Suprapubic skin (tissue), 4 donors: ENCODE results near the gene DOK6. TPM values are rescaled to one million over a fixed set of nuclear protein-coding genes. Genes with fewer than 3 reads are reported as not detected.

Source experiments
- DNase-seq, 2 donors: peaks; one replicate each; pipeline ENCODE4 v3.0.0-alpha.2; 2019; ENCODE audit warnings: low spot score in 2 of 2
- H3K27ac ChIP-seq: fragments of 200-600 bp; sonication (generic); one replicate; pipeline ENCODE4 v1.5.1; 2019
- H3K27me3 ChIP-seq: fragments of 200-600 bp; sonication (generic); one replicate; pipeline ENCODE4 v1.5.1; 2019
- H3K36me3 ChIP-seq: fragments of 200-600 bp; sonication (generic); one replicate; pipeline ENCODE4 v1.5.1; 2019
- H3K4me1 ChIP-seq: fragments of 200-600 bp; sonication (generic); one replicate; pipeline ENCODE4 v1.5.1; 2019
- H3K4me3 ChIP-seq: fragments of 200-600 bp; sonication (generic); one replicate; pipeline ENCODE4 v1.5.1; 2019; ENCODE audit warnings: mild to moderate bottlenecking
- H3K9me3 ChIP-seq: fragments of 200-600 bp; sonication (generic); one replicate; pipeline ENCODE4 v1.5.1; 2019
- EP300 ChIP-seq: sonication (generic); formaldehyde crosslinking; IDR thresholded peaks from one replicate; pipeline ENCODE4 v1.6.1; 2017; ENCODE audit warnings: antibody characterized with exemption
- POLR2A ChIP-seq, 2 donors: fragments of 450-650 bp; IDR thresholded peaks; one replicate each; pipeline ENCODE4 v1.6.1; 2017; ENCODE audit warnings: antibody characterized with exemption in 2 of 2, mild to moderate bottlenecking in 2 of 2, moderate library complexity in 2 of 2
- POLR2AphosphoS5 ChIP-seq, 3 donors: sonication (generic); formaldehyde crosslinking; IDR thresholded peaks; one replicate each; pipeline ENCODE4 v1.6.1; 2017; ENCODE audit warnings: antibody characterized with exemption in 3 of 3
- WGBS: methylation state at CpG from one replicate; pipeline ENCODE4 v1.1.5; 2018; 5-methylcytosine and 5-hydroxymethylcytosine counted together
- total RNA-seq, 4 donors: library from RNA; depleted of rRNA; stranded (reverse); fragments of >200 nt; gene quantifications; one replicate each; pipeline ENCODE4 v1.1.0, GENCODE V29; 2016
- TF ChIP-seq, protein P1 (sequence below), 2 donors: fragments of 200-600 bp in 1 of 2; fragments of 450-650 bp in 1 of 2; sonication (generic) in 1 of 2; IDR thresholded peaks; one replicate each; pipeline ENCODE4 v1.5.1; 2016 to 2019; ENCODE audit warnings: antibody characterized with exemption in 2 of 2, mild to moderate bottlenecking in 1 of 2, moderate library complexity in 1 of 2

The DOK6 gene
- total RNA-seq, 4 donors from 2014 or later: 0.21 to 0.80 (median 0.42) TPM; not detected in 1

- Histone ChIP-seq H3K36me3 (no peaks in the 10 kb centered on the region), H3K9me3 (no peaks in the 10 kb centered on the region), H3K4me3 (no peak overlapping the region), H3K4me1 (no peaks in the 10 kb centered on the region), H3K27ac (no peak overlapping the region), H3K27me3 (no peaks in the 10 kb centered on the region)
- no peak for DNase-seq
- WGBS: 68% methylated on average over 5 of the region's 5 CpGs
- TF ChIP-seq, protein P1, sequence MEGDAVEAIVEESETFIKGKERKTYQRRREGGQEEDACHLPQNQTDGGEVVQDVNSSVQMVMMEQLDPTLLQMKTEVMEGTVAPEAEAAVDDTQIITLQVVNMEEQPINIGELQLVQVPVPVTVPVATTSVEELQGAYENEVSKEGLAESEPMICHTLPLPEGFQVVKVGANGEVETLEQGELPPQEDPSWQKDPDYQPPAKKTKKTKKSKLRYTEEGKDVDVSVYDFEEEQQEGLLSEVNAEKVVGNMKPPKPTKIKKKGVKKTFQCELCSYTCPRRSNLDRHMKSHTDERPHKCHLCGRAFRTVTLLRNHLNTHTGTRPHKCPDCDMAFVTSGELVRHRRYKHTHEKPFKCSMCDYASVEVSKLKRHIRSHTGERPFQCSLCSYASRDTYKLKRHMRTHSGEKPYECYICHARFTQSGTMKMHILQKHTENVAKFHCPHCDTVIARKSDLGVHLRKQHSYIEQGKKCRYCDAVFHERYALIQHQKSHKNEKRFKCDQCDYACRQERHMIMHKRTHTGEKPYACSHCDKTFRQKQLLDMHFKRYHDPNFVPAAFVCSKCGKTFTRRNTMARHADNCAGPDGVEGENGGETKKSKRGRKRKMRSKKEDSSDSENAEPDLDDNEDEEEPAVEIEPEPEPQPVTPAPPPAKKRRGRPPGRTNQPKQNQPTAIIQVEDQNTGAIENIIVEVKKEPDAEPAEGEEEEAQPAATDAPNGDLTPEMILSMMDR (IDR thresholded peaks at IDR 0.05): no peak
Observed at GRCh38 chr18:69597561-69597960, 196.9 kb downstream of the DOK6 start.

- WGBS: 77% methylated on average over 8 of the region's 8 CpGs
- Histone ChIP-seq H3K9me3 (no peaks in the 10 kb centered on the region), H3K4me3 (no peak overlapping the region)
Observed at GRCh38 chr18:69599377-69599776, 198.7 kb downstream of the DOK6 start.

DNA sequence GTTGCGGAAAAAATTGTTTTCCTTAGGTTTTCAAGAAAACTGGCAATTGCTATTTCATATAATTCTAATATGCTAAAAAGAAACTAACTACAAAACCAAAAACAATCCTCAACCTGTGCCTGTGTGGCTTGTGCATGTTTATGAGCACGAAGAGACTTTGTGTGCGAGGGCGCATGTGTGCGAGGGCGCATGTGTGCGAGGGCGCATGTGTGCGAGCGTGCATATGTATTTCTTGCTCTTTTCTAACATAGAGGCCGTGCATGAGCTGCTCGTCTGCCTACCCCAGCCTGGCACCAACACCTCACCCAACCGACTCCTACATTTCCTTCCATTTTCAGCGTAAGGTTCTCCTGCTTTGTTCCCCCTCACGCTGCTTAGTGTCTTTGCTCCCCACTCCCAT is 211.6 kb downstream of the DOK6 start:
- H3K27ac ChIP-seq: no peak overlapping the region
- H3K9me3 ChIP-seq: no peaks in the 10 kb centered on the region
- 91% methylated on average over 15 of the region's 15 CpGs for WGBS
- TF ChIP-seq POLR2AphosphoS5 (IDR thresholded peaks at IDR 0.05): no peak
- H3K4me3 ChIP-seq: no peak overlapping the region
- no peaks in the 10 kb centered on the region for H3K4me1 ChIP-seq
- no peak for DNase-seq
- no peaks in the 10 kb centered on the region for H3K27me3 ChIP-seq
- H3K36me3 ChIP-seq: no peaks in the 10 kb centered on the region

More at GRCh38 chr18:69599377-69599776, 198.7 kb downstream of the DOK6 start:
- no peak for DNase-seq
- no peaks in the 10 kb centered on the region for H3K27me3 ChIP-seq
- TF ChIP-seq, protein P1 (IDR thresholded peaks at IDR 0.05): no peak
- TF ChIP-seq POLR2AphosphoS5 (IDR thresholded peaks at IDR 0.05) (no peak), EP300 (no peak), POLR2A (IDR thresholded peaks at IDR 0.05) (no peak)
- no peaks in the 10 kb centered on the region for H3K36me3 ChIP-seq
- H3K27ac ChIP-seq: no peak overlapping the region
- no peaks in the 10 kb centered on the region for H3K4me1 ChIP-seq

DNA sequence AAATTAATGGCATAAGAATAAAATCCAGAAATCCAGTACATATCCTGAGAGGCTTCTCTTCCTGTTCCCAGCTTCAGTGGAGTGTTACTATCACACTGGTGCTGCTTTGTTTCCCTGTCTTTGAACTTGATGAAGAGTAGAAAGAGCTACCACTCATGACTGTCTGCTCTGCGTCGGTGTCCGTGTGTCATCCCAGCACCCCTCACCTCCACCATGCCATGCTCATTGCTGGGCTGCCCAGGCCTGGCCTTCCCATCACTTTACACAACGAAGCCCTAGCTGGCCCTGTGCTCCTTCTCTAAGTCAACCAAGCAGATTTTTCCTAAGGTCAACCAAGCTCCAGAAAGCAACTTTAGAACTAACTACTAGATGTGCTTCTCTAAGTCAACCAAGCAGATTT is 215.4 kb downstream of the DOK6 start:
- TF ChIP-seq, protein P1 (IDR thresholded peaks at IDR 0.05): no peak
- TF ChIP-seq EP300: no peak
- no peak for TF ChIP-seq POLR2A (IDR thresholded peaks at IDR 0.05)
- TF ChIP-seq POLR2AphosphoS5 (IDR thresholded peaks at IDR 0.05): no peak
- Histone ChIP-seq H3K27me3 (no peaks in the 10 kb centered on the region), H3K4me1 (no peaks in the 10 kb centered on the region), H3K9me3 (no peaks in the 10 kb centered on the region), H3K4me3 (no peak overlapping the region), H3K27ac (no peak overlapping the region), H3K36me3 (no peaks in the 10 kb centered on the region)
- DNase-seq: no peak
- WGBS: 86% methylated on average over 4 of the region's 4 CpGs

DNA sequence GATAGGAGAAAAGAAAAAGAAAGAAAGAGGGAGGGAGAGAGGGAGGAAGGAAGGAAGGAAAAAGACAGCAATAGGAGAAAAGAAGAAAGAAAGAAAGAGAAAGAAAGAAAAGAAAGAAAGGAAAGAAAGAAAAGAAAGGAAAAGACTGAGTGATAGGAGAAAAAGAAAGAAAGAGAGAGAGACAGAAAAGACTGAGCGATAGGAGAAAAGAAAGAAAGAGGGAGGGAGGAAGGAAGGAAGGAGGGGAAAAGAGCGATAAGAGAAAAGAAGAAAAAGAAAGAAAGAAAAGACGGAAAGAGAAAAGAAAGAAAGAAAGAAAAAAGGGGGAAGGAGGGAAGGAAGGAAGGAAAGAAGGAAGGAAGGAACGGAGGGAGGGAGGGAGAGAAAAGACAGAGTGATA is 216.7 kb downstream of the DOK6 start:
- H3K36me3 ChIP-seq: no peaks in the 10 kb centered on the region
- no peak overlapping the region for H3K4me3 ChIP-seq
- H3K4me1 ChIP-seq: no peaks in the 10 kb centered on the region
- H3K9me3 ChIP-seq: no peaks in the 10 kb centered on the region
- TF ChIP-seq, protein P1 (IDR thresholded peaks at IDR 0.05): no peak
- TF ChIP-seq POLR2AphosphoS5 (IDR thresholded peaks at IDR 0.05) (no peak), POLR2A (IDR thresholded peaks at IDR 0.05) (no peak), EP300 (no peak)
- no peaks in the 10 kb centered on the region for H3K27me3 ChIP-seq
- no peak overlapping the region for H3K27ac ChIP-seq
- no peak for DNase-seq
- 100% methylated on average over 4 of the region's 4 CpGs for WGBS

DNA sequence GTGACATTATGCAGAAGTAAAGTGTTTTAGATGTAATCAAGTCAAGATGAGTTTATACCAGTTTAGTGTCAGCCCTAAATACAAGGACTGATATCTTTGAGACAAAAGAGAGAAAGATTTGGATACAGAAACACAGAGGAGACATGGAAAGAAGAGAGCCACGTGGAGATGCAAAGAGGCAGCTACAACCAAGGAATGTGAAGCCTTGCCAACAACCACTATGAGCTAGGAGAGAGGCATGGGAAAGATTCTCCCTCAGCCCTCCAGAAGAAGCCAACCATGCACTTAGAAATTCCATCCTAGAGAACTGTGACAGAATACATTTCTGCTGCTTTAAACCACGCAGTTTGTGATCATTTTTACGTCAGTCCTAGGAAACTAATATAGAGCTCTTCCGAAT is 217.2 kb downstream of the DOK6 start:
- H3K4me1 ChIP-seq: no peaks in the 10 kb centered on the region
- no peak for DNase-seq

More for the DNA sequence above, 217.2 kb downstream of the DOK6 start:
- H3K9me3 ChIP-seq: no peaks in the 10 kb centered on the region
- H3K27ac ChIP-seq: no peak overlapping the region
- TF ChIP-seq, protein P1 (IDR thresholded peaks at IDR 0.05): no peak
- no peak for TF ChIP-seq POLR2A (IDR thresholded peaks at IDR 0.05)
- no peak for TF ChIP-seq POLR2AphosphoS5 (IDR thresholded peaks at IDR 0.05)
- TF ChIP-seq EP300: no peak
- WGBS: 86% methylated on average over 4 of the region's 4 CpGs
- H3K36me3 ChIP-seq: no peaks in the 10 kb centered on the region
- H3K27me3 ChIP-seq: no peaks in the 10 kb centered on the region
- H3K4me3 ChIP-seq: no peak overlapping the region
